Keratinocyte (primary cell): ENCODE measurements around the gene HSBP1L1.

ENCODE experiments used
- CTCF ChIP-seq, 3 experiments: IDR thresholded peaks in 1 of 3; conservative IDR thresholded peaks in 1 of 3; optimal IDR thresholded peaks in 1 of 3; 2 replicates in 2 of 3; 3 replicates in 1 of 3; pipeline versions ENCODE3 to v1.5.1; 2011; ENCODE audit warnings: low read length in 3 of 3, mild to moderate bottlenecking in 3 of 3, moderate library complexity in 2 of 3, control low read depth in 1 of 3, inconsistent platforms in 1 of 3; ENCODE audit not compliant: insufficient read depth in 2 of 3; ENCODE audit errors: extremely low read depth in 1 of 3
- EZH2 ChIP-seq: IDR thresholded peaks from one replicate; pipeline ENCODE4 v1.6.1; 2012; ENCODE audit warnings: inconsistent platforms, mild to moderate bottlenecking, low read length, moderate library complexity

GRCh38 chr18:79965119-79965902, 868 bp downstream of the HSBP1L1 start:
- no peak for TF ChIP-seq CTCF (optimal IDR thresholded peaks at IDR 0.05 in 1 of 3, IDR thresholded peaks at IDR 0.05 in 1 of 3, conservative IDR thresholded peaks at IDR 0.05 in 1 of 3; ENCODE audit: extremely low read depth in 1 of 3, insufficient read depth in 2 of 3, low read length in 3 of 3)
- no peak for TF ChIP-seq EZH2
